Kidney epithelial cell (primary cell): ENCODE results near the gene BMP5. TPM values are rescaled to one million over a fixed set of nuclear protein-coding genes. Genes with fewer than 3 reads are reported as not detected.

ENCODE experiments used
- DNase-seq: peaks from one replicate; pipeline ENCODE4 v3.0.0-alpha.2; 2010; ENCODE audit warnings: low read depth
- H3K27me3 ChIP-seq: 2 replicates; pipeline ENCODE4 v1.6.0; 2011; ENCODE audit warnings: low read length; ENCODE audit not compliant: control insufficient read depth, insufficient read depth
- H3K36me3 ChIP-seq: 2 replicates; pipeline ENCODE4 v1.5.1; 2011; ENCODE audit warnings: low read length; ENCODE audit not compliant: control insufficient read depth, insufficient read depth
- H3K4me3 ChIP-seq: 2 replicates; pipeline ENCODE4 v1.5.1; 2011; ENCODE audit warnings: low read depth, mild to moderate bottlenecking, control low read depth, low read length
- total RNA-seq: library from RNA; depleted of rRNA; stranded (reverse); fragments of >200 nt; gene quantifications from 2 replicates; pipeline ENCODE4 v1.2.3, GENCODE V29; 2015
- TF ChIP-seq, protein P1 (sequence below): IDR thresholded peaks from 2 replicates; pipeline ENCODE4 v1.5.1; 2011; ENCODE audit warnings: mild to moderate bottlenecking, moderate library complexity, low read length, control low read depth, inconsistent platforms; ENCODE audit not compliant: insufficient read depth, poor library complexity, severe bottlenecking

BMP5 gene
- total RNA-seq, 1 donor from 2014 or later: not detected

DNA sequence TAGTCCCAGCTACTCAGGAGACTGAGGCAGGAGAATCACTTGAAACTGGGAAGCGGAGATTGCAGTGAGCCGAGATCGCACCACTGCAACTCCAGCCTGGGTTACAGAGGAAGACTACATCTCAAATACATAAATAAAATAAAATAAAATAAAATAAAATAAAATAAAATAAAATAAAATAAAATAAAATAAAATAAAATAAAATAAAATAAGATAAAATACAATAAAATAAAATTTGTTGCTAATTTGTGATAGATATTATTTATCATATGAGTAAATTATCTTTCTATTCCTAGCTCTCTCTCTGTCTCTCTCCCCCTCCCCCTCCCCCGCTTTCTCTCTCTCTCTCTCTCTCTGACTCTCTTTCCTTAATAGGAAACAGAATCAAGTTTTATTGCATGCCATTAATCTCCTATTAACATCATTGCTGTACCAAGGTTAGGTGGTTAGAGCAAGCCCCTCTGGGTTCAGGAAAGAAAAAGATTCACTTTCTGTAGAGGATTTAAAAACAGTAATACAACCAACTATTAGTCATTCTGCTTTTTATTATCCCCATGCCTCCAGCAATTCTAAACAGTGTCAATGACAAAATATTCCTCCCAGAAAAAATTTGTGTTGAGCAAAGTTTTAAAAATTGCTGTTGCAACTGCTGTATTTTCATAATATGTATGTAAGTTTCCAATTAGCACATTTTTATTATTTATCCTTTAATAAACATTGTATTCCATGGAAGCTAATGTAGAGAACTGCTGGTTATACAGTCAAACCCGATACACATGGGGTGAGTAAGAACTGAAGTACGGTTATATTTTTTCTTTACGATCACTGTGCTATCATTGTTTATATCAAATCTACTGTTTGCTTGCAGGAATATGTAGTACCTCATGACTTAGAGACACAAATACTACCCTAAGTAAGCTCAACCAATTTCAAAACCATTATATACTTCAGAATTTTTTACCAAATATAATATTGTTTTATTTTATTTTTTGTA, 22.1 kb downstream of the BMP5 start:
- H3K4me3 ChIP-seq: no peak overlapping the region
- DNase-seq: no peak

DNA sequence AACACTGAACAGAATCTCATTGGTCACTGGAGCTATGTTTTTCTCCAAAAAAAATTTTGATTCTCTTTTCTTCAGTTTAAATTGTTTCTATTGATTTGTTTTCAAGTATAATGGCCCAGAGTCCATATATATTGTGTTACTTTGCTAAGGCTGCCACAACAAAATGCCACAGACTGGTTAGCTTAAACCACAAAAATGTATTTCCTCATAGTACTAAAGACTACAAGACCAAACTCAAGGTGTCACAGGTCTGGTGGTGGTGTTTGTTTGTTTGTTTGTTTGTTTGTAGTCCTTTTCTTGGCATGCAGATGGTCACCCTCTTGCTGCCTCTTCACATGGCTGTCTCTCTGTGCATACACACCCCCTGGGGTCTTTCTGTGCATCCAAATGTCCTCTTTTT, 34.0 kb downstream of the BMP5 start:
- H3K36me3 ChIP-seq: no peaks in the 10 kb centered on the region
- DNase-seq: no peak

More for the DNA sequence above, 22.1 kb downstream of the BMP5 start:
- TF ChIP-seq, protein P1, sequence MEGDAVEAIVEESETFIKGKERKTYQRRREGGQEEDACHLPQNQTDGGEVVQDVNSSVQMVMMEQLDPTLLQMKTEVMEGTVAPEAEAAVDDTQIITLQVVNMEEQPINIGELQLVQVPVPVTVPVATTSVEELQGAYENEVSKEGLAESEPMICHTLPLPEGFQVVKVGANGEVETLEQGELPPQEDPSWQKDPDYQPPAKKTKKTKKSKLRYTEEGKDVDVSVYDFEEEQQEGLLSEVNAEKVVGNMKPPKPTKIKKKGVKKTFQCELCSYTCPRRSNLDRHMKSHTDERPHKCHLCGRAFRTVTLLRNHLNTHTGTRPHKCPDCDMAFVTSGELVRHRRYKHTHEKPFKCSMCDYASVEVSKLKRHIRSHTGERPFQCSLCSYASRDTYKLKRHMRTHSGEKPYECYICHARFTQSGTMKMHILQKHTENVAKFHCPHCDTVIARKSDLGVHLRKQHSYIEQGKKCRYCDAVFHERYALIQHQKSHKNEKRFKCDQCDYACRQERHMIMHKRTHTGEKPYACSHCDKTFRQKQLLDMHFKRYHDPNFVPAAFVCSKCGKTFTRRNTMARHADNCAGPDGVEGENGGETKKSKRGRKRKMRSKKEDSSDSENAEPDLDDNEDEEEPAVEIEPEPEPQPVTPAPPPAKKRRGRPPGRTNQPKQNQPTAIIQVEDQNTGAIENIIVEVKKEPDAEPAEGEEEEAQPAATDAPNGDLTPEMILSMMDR: no peak
- no peaks in the 10 kb centered on the region for H3K36me3 ChIP-seq
- H3K27me3 ChIP-seq: no peaks in the 10 kb centered on the region

GRCh38 chr6:55839080-55839479, 36.3 kb downstream of the BMP5 start:
- Histone ChIP-seq H3K27me3 (no peaks in the 10 kb centered on the region), H3K36me3 (no peaks in the 10 kb centered on the region), H3K4me3 (no peak overlapping the region)
- TF ChIP-seq, protein P1: no peak
- DNase-seq: no peak

More for the DNA sequence above, 34.0 kb downstream of the BMP5 start:
- Histone ChIP-seq H3K27me3 (no peaks in the 10 kb centered on the region), H3K4me3 (no peak overlapping the region)
- TF ChIP-seq, protein P1: no peak

GRCh38 chr6:55836945-55837344, 38.4 kb downstream of the BMP5 start:
- no peak for DNase-seq
- Histone ChIP-seq H3K4me3 (no peak overlapping the region), H3K27me3 (no peaks in the 10 kb centered on the region), H3K36me3 (no peaks in the 10 kb centered on the region)
- TF ChIP-seq, protein P1: no peak

DNA sequence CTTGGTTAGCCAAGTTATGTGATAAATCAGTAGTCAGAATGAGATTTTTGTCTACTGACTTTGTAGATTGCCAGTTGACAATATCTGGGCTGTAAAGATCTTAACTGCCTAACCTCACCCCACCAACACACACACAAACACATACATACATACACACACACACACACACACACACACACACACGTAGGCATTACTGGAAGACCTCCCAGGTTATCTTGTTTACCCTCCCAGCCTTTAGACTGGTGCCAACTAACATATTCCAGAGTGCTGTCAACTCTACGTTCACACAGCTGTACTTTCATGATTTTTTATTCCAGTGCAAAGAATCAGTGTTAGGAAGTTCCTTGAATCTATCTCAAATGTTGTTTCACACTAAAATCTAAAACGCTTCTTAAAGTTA, 38.9 kb downstream of the BMP5 start:
- Histone ChIP-seq H3K4me3 (no peak overlapping the region), H3K36me3 (no peaks in the 10 kb centered on the region), H3K27me3 (no peaks in the 10 kb centered on the region)
- DNase-seq: no peak
- TF ChIP-seq, protein P1: no peak
